K562 (cell line): ENCODE results near the gene LONRF3. TPM values are rescaled to one million over a fixed set of nuclear protein-coding genes. Genes with fewer than 3 reads are reported as not detected.

ENCODE experiments used
- ATAC-seq: fragments of 200-7000 bp; cut with Tn5 transposase; 3 replicates; pipeline ENCODE4 v1.9.1; 2020; ENCODE audit warnings: moderate library complexity
- BruUV-seq: library from RNA; stranded (reverse); fragments of 400-500 nt; replicated peaks from 2 replicates; lab custom pipeline; 2021; lab: Mats Ljungman, UMichigan
- CTCF ChIA-PET: fragments of 300-600 bp; formaldehyde crosslinking; extraction: SDS; loops from one replicate; lab custom pipeline; 2021; ENCODE audit warnings: low intra/inter-chr PET ratio; lab: Yijun Ruan, JAX
- POLR2A ChIA-PET: fragments of 300-600, 350-650 bp; sonication (Branson Sonifier 250); formaldehyde crosslinking; extraction: SDS; loops from one replicate; lab custom pipeline; 2021; ENCODE audit warnings: antibody characterized with exemption, inconsistent platforms; lab: Yijun Ruan, JAX
- DNase-seq, 4 experiments: peaks; one replicate each; pipeline versions ENCODE4 v3.0.0 to v3.0.0-alpha.2; 2011 to 2018; ENCODE audit warnings: low spot score in 3 of 4, mixed read lengths in 3 of 4; ENCODE audit errors: extremely low read depth in 1 of 4
- FAIRE-seq: peaks from 2 replicates; lab custom pipeline; 2011; peaks lifted over from hg19 to GRCh38; lab: Jason Lieb, UNC
- H2AFZ ChIP-seq: 2 replicates; pipeline ENCODE4 v1.6.0; 2011; ENCODE audit warnings: low read depth, low read length, control low read depth, inconsistent platforms
- H3K27ac ChIP-seq: fragments of 200-600 bp; 3 replicates; pipeline ENCODE4 v1.8.0; 2011; ENCODE audit warnings: low read depth, mild to moderate bottlenecking, control low read depth, inconsistent platforms, low read length, moderate library complexity, mixed read lengths; ENCODE audit errors: extremely low read depth
- H3K27me3 ChIP-seq, 2 experiments: fragments of 300-600 bp in 1 of 2; 2 replicates in 1 of 2; 3 replicates in 1 of 2; pipeline versions ENCODE4 v1.6.0 to v1.8.0; 2011; ENCODE audit warnings: inconsistent platforms in 2 of 2, low read length in 2 of 2, mild to moderate bottlenecking in 1 of 2, mixed read lengths in 1 of 2, moderate library complexity in 1 of 2; ENCODE audit not compliant: control insufficient read depth in 2 of 2, insufficient read depth in 2 of 2
- H3K36me3 ChIP-seq: fragments of 300-600 bp; 3 replicates; pipeline ENCODE4 v1.8.0; 2011; ENCODE audit warnings: mild to moderate bottlenecking, low read length, inconsistent platforms; ENCODE audit not compliant: control insufficient read depth, insufficient read depth
- H3K4me1 ChIP-seq, 2 experiments: fragments of 200-600 bp in 1 of 2; replicated peaks in 1 of 2; 2 replicates in 1 of 2; 3 replicates in 1 of 2; pipeline versions ENCODE4 v1.5.1 to v1.8.0; 2011; ENCODE audit warnings: inconsistent platforms in 2 of 2, low read length in 2 of 2, mild to moderate bottlenecking in 1 of 2, mixed read lengths in 1 of 2, moderate library complexity in 1 of 2; ENCODE audit not compliant: control insufficient read depth in 2 of 2, insufficient read depth in 2 of 2
- H3K4me2 ChIP-seq: 2 replicates; pipeline ENCODE4 v1.6.1; 2011; ENCODE audit warnings: low read length, control low read depth, inconsistent platforms, mixed read lengths; ENCODE audit not compliant: insufficient read depth
- H3K4me3 ChIP-seq: fragments of 200-600 bp; sonication (generic), shearing (Covaris generic); 2 replicates; pipeline ENCODE4 v1.5.1; 2016; ENCODE audit warnings: control low read depth, inconsistent platforms
- H3K79me2 ChIP-seq: fragments of 200-600 bp; 3 replicates; pipeline ENCODE4 v1.8.0; 2011; ENCODE audit warnings: low read length, inconsistent platforms; ENCODE audit not compliant: control insufficient read depth, insufficient read depth
- H3K9ac ChIP-seq, 2 experiments: 2 replicates each; pipeline versions ENCODE4 v1.6.0 to v1.6.1; 2011; ENCODE audit warnings: low read depth in 2 of 2, low read length in 2 of 2, control low read depth in 1 of 2, inconsistent platforms in 1 of 2, mild to moderate bottlenecking in 1 of 2, mixed read lengths in 1 of 2; ENCODE audit not compliant: insufficient read depth in 1 of 2
- H3K9me1 ChIP-seq: one replicate; pipeline ENCODE4 v1.6.0; 2011; ENCODE audit warnings: inconsistent platforms, mild to moderate bottlenecking, low read length, moderate library complexity; ENCODE audit not compliant: control insufficient read depth, insufficient read depth
- H3K9me3 ChIP-seq: replicated peaks from 2 replicates; pipeline ENCODE4 v1.5.1; 2011; ENCODE audit warnings: low read depth, low read length, inconsistent platforms; ENCODE audit not compliant: control insufficient read depth, insufficient read depth
- H4K20me1 ChIP-seq: replicated peaks from 2 replicates; pipeline ENCODE4 v1.6.1; 2011; ENCODE audit warnings: low read length, inconsistent platforms, mixed read lengths; ENCODE audit not compliant: control insufficient read depth, insufficient read depth
- NR2F6 ChIP-seq: fragments of 450-650 bp; formaldehyde crosslinking; IDR thresholded peaks from 2 replicates; pipeline ENCODE4 v1.4.0; 2020; ENCODE audit warnings: mild to moderate bottlenecking
- WGBS: fragments of 100-300 bp; shearing (Covaris generic); methylation state at CpG from one replicate; pipeline ENCODE4 v1.1.6; 2016; ENCODE audit warnings: low coverage, mixed read lengths; ENCODE audit not compliant: insufficient coverage; ENCODE audit errors: missing lambda C conversion rate; 5-methylcytosine and 5-hydroxymethylcytosine counted together
- in situ Hi-C: fragments of 300-500 bp; cut with MboI; formaldehyde crosslinking; loops from 4 replicates; pipeline ENCODE4 v1.15.0; 2018; ENCODE audit warnings: inconsistent platforms, mixed read lengths
- intact Hi-C: fragments of 100-400 bp; cut with micrococcal nuclease; formaldehyde crosslinking; loops from 2 replicates; pipeline ENCODE4 v1.14.2; 2022
- polyA plus RNA-seq, 8 experiments: library from polyadenylated mRNA; depleted of rRNA in 4 of 8; stranded (reverse) in 5 of 8; unstranded in 3 of 8; fragments of >200 nt; fragmentation: Nextera tagmentation in 2 of 8; fragmentation: Illumina TruSeq in 1 of 8; extraction: Ambion mirVana in 2 of 8; extraction: Trizol in 1 of 8; gene quantifications; 2 replicates each; pipeline versions ENCODE4 v1.2.1 to v1.2.3, GENCODE V29; 2011 to 2014; ENCODE audit warnings: inconsistent platforms in 1 of 8, missing spikeins in 1 of 8
- total RNA-seq, 7 experiments: library from RNA; depleted of rRNA in 6 of 7; stranded (reverse); fragments of >200 nt in 6 of 7; fragmentation: Illumina TruSeq in 2 of 7; extraction: Trizol in 2 of 7; gene quantifications; 2 replicates each; pipeline versions ENCODE4 v1.2.1 to v1.2.3, GENCODE V29; 2011 to 2021; ENCODE audit warnings: low replicate concordance in 1 of 7
- TF ChIP-seq, protein P1 (sequence below): sonication (generic); formaldehyde crosslinking; IDR thresholded peaks from 2 replicates; pipeline ENCODE4 v1.8.1; 2023; ENCODE audit warnings: missing genetic modification reagents, mild to moderate bottlenecking, borderline replicate concordance

The LONRF3 gene
- total and polyA plus RNA-seq, 9 of the 15 experiments (the other 6 are each of a cell fraction or from before 2014, with no cell fraction given): 1.3 to 22.0 (median 8.7) TPM

DNA sequence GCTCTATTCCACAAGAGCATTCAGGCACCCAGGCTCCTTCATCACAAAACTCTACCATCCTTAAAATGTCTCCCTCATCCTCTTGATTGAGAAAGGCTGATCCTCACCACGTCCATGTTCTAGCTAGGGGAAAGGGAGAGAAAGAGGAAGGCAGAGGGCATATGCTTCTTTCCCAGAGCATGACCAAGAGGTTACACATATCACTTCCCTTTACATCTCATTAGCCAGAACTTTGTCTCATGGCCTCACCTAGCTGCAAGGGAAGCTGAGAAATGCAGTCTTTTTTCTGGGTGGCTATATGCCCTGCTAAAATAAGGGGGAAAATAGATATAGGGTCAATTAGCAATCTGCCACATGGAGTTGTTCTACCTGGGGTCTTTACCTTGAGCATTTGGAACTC lies 42.7 kb downstream of the LONRF3 start:
- Histone ChIP-seq H4K20me1 (no peaks in the 10 kb centered on the region), H3K9me3 (no peaks in the 10 kb centered on the region), H3K4me3 (no peak overlapping the region), H3K4me2 (no peak overlapping the region), H3K27me3 (no peaks in the 10 kb centered on the region; a peak in 1 of 5 replicates), H2AFZ (no peak overlapping the region), H3K27ac (no peak overlapping the region), H3K9me1 (no peaks in the 10 kb centered on the region), H3K79me2 (no peaks in the 10 kb centered on the region), H3K9ac (no peak overlapping the region), H3K4me1 (peaks cover 0 to 7% of the 10 kb centered on the region in 2 experiments; a peak in 4 of 5 replicates), H3K36me3 (peaks cover 33% of the 10 kb centered on the region; the same call in 2 of the 3 replicates)
- WGBS: 45% methylated on average over 1 of the region's 1 CpG
- in situ Hi-C loops (no loop called here), intact Hi-C loops (no loop called here)
- DNase-seq (no peak), ATAC-seq (no peak), FAIRE-seq (no peak)
- ChIA-PET CTCF (no interaction called here), POLR2A (no interaction called here)
- no TSS peak for BruUV-seq
- no peak for TF ChIP-seq NR2F6 (CRISPR knock-in tag)
- TF ChIP-seq, protein P1, sequence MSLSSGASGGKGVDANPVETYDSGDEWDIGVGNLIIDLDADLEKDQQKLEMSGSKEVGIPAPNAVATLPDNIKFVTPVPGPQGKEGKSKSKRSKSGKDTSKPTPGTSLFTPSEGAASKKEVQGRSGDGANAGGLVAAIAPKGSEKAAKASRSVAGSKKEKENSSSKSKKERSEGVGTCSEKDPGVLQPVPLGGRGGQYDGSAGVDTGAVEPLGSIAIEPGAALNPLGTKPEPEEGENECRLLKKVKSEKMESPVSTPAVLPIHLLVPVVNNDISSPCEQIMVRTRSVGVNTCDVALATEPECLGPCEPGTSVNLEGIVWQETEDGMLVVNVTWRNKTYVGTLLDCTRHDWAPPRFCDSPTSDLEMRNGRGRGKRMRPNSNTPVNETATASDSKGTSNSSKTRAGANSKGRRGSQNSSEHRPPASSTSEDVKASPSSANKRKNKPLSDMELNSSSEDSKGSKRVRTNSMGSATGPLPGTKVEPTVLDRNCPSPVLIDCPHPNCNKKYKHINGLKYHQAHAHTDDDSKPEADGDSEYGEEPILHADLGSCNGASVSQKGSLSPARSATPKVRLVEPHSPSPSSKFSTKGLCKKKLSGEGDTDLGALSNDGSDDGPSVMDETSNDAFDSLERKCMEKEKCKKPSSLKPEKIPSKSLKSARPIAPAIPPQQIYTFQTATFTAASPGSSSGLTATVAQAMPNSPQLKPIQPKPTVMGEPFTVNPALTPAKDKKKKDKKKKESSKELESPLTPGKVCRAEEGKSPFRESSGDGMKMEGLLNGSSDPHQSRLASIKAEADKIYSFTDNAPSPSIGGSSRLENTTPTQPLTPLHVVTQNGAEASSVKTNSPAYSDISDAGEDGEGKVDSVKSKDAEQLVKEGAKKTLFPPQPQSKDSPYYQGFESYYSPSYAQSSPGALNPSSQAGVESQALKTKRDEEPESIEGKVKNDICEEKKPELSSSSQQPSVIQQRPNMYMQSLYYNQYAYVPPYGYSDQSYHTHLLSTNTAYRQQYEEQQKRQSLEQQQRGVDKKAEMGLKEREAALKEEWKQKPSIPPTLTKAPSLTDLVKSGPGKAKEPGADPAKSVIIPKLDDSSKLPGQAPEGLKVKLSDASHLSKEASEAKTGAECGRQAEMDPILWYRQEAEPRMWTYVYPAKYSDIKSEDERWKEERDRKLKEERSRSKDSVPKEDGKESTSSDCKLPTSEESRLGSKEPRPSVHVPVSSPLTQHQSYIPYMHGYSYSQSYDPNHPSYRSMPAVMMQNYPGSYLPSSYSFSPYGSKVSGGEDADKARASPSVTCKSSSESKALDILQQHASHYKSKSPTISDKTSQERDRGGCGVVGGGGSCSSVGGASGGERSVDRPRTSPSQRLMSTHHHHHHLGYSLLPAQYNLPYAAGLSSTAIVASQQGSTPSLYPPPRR (CRISPR knock-in tag): no peak
